HCT116 (cell line): ENCODE measurements around the gene TLE5. TPM values are rescaled to one million over a fixed set of nuclear protein-coding genes. Genes with fewer than 3 reads are reported as not detected.
A peak's percentile ranks its signal among the peaks of the same experiment; 100 is the strongest.
"Not testable (repeated sequence)": the region's sequence is repeated elsewhere in the genome, so short reads cannot be mapped to it uniquely, and the experiment has no call there.

Source experiments
- ATAC-seq: fragments of 200-7000 bp; cut with Tn5 transposase; 2 replicates; pipeline ENCODE4 v1.9.1; 2020; ENCODE audit warnings: mild to moderate bottlenecking, moderate library complexity
- BruUV-seq: library from RNA; stranded (reverse); fragments of 400-500 nt; replicated peaks from 2 replicates; lab custom pipeline; 2021; lab: Mats Ljungman, UMichigan
- CTCF ChIA-PET: fragments of 300-600 bp; sonication (Branson Sonifier 250); formaldehyde crosslinking; loops from one replicate; lab custom pipeline; 2021; ENCODE audit warnings: antibody characterized with exemption; lab: Charles Lee
- POLR2A ChIA-PET: fragments of 300-600, 350-600 bp; sonication (Branson Sonifier 250); formaldehyde crosslinking; loops from one replicate; lab custom pipeline; 2021; ENCODE audit warnings: antibody characterized with exemption; lab: Charles Lee
- RAD21 ChIA-PET, 2 experiments: fragments of 300-600 bp; sonication (Branson Sonifier 250); formaldehyde crosslinking; loops; one replicate each; lab custom pipeline; 2023; ENCODE audit warnings: low total read pairs in 2 of 2; ENCODE audit not compliant: uncharacterized antibody in 2 of 2, unreplicated experiment in 2 of 2, low non-redundant PET in 1 of 2; lab: Charles Lee
- DNase-seq: peaks from one replicate; pipeline ENCODE4 v3.0.0-alpha.2; 2010; ENCODE audit warnings: low read depth, low spot score
- H2AFZ ChIP-seq: fragments of 200-600 bp; shearing (Covaris generic), sonication (generic); 2 replicates; pipeline ENCODE4 v1.6.1; 2017; ENCODE audit warnings: low read depth, mixed run types, mixed read lengths, antibody characterized with exemption, low read length; ENCODE audit not compliant: poor library complexity, severe bottlenecking
- H3K27ac ChIP-seq: 2 replicates; pipeline ENCODE4 v1.5.1; 2012; ENCODE audit warnings: low read depth, low read length
- H3K27me3 ChIP-seq: fragments of 200-600 bp; sonication (generic); 2 replicates; pipeline ENCODE4 v1.6.1; 2016; ENCODE audit warnings: mixed run types, low read length, mixed read lengths; ENCODE audit not compliant: insufficient read depth
- H3K36me3 ChIP-seq, 2 experiments: fragments of 200-500 bp in 1 of 2; fragments of 200-600 bp in 1 of 2; sonication (Bioruptor generic) in 1 of 2; sonication (generic) in 1 of 2; 2 replicates each; pipeline versions ENCODE4 v1.5.1 to v1.6.1; 2014 to 2016; ENCODE audit warnings: low read length in 2 of 2, inconsistent platforms in 1 of 2, mixed read lengths in 1 of 2, mixed run types in 1 of 2; ENCODE audit not compliant: insufficient read depth in 2 of 2, control insufficient read depth in 1 of 2
- H3K4me1 ChIP-seq, 2 experiments: fragments of 200-600 bp in 1 of 2; sonication (generic) in 1 of 2; 2 replicates each; pipeline versions ENCODE4 v1.5.1 to v1.6.1; 2012 to 2017; ENCODE audit warnings: low read length in 2 of 2, inconsistent platforms in 1 of 2, mild to moderate bottlenecking in 1 of 2, mixed read lengths in 1 of 2, mixed run types in 1 of 2, moderate library complexity in 1 of 2; ENCODE audit not compliant: insufficient read depth in 2 of 2, control insufficient read depth in 1 of 2
- H3K4me2 ChIP-seq: fragments of 200-600 bp; sonication (generic); 2 replicates; pipeline ENCODE4 v1.6.1; 2017; ENCODE audit warnings: mixed run types, low read length, mixed read lengths
- H3K4me3 ChIP-seq, 2 experiments: fragments of 200-600 bp in 1 of 2; sonication (generic) in 1 of 2; replicated peaks in 1 of 2; 2 replicates each; pipeline ENCODE4 v1.5.1; 2011 to 2016; ENCODE audit warnings: low read length in 2 of 2, control low read depth in 1 of 2, low read depth in 1 of 2, mild to moderate bottlenecking in 1 of 2, mixed read lengths in 1 of 2, mixed run types in 1 of 2
- H3K79me2 ChIP-seq: fragments of 200-600 bp; sonication (generic); 2 replicates; pipeline ENCODE4 v1.6.1; 2017; ENCODE audit warnings: mild to moderate bottlenecking, mixed run types, low read length, moderate library complexity, mixed read lengths; ENCODE audit not compliant: insufficient read depth
- H3K9ac ChIP-seq: fragments of 200-600 bp; sonication (generic); 2 replicates; pipeline ENCODE4 v1.6.1; 2016; ENCODE audit warnings: low read length, mixed read lengths
- H3K9me2 ChIP-seq: fragments of 200-600 bp; sonication (generic), shearing (Covaris generic); 2 replicates; pipeline ENCODE4 v1.6.1; 2017; ENCODE audit warnings: mixed run types, mild to moderate bottlenecking, moderate library complexity; ENCODE audit not compliant: insufficient read depth
- H3K9me3 ChIP-seq, 2 experiments: fragments of 200-500 bp in 1 of 2; fragments of 200-600 bp in 1 of 2; sonication (Bioruptor generic) in 1 of 2; sonication (generic) in 1 of 2; 2 replicates each; pipeline ENCODE4 v1.6.1; 2014 to 2017; ENCODE audit warnings: low read length in 2 of 2, mixed read lengths in 2 of 2, inconsistent platforms in 1 of 2, low read depth in 1 of 2, mild to moderate bottlenecking in 1 of 2, mixed run types in 1 of 2, moderate library complexity in 1 of 2; ENCODE audit not compliant: control insufficient read depth in 1 of 2, insufficient read depth in 1 of 2
- H4K20me1 ChIP-seq: fragments of 200-600 bp; sonication (generic), shearing (Covaris generic); 2 replicates; pipeline ENCODE4 v1.6.1; 2017; ENCODE audit warnings: mixed run types, mild to moderate bottlenecking, moderate library complexity; ENCODE audit not compliant: insufficient read depth
- POLR2AphosphoS5 ChIP-seq: IDR thresholded peaks from 2 replicates; pipeline ENCODE4 v1.6.1; 2011; ENCODE audit warnings: mild to moderate bottlenecking, low read depth, low read length, moderate library complexity
- ZFX ChIP-seq: fragments of 450-650 bp; IDR thresholded peaks from 2 replicates; pipeline ENCODE4 v1.6.1; 2017
- intact Hi-C: fragments of 100-400 bp; cut with micrococcal nuclease; formaldehyde crosslinking; loops from 2 replicates; pipeline ENCODE4 v1.10.0; 2022
- total RNA-seq: library from RNA; stranded (reverse); gene quantifications from one replicate; pipeline ENCODE4 v1.2.1, GENCODE V29; 2021; ENCODE audit not compliant: unreplicated experiment

Gene TLE5
- total RNA-seq, 1 experiment from 2014 or later: 263 TPM

GRCh38 chr19:3094601-3095440, 32.5 kb upstream of the TLE5 start:
- DNase-seq: no peak
- BruUV-seq: no TSS peak
- POLR2A ChIA-PET: no interaction called here

GRCh38 chr19:3089299-3089855, 27.1 kb upstream of the TLE5 start:
- H3K79me2 ChIP-seq, RAD21 ChIA-PET, H3K9ac ChIP-seq, H2AFZ ChIP-seq, H3K36me3 ChIP-seq, H3K9me3 ChIP-seq, H3K9me2 ChIP-seq, ATAC-seq, DNase-seq, BruUV-seq, H3K4me3 ChIP-seq, H4K20me1 ChIP-seq, H3K4me2 ChIP-seq, H3K27me3 ChIP-seq, H3K4me1 ChIP-seq, POLR2A ChIA-PET, H3K27ac ChIP-seq, intact Hi-C loops: not testable (repeated sequence)
- CTCF ChIA-PET: interaction anchor here (1.8 kb wide), 1 partner anchor 14 kb away, joined by 5 read pairs; no protein-coding TSS in a partner anchor

More at GRCh38 chr19:3094601-3095440, 32.5 kb upstream of the TLE5 start:
- Histone ChIP-seq H3K9me3 (no peaks in the 10 kb centered on the region), H3K79me2 (peaks cover 54% of the 10 kb centered on the region), H4K20me1 (no peaks in the 10 kb centered on the region), H3K36me3 (no peaks in the 10 kb centered on the region), H3K4me1 (peaks cover 3 to 19% of the 10 kb centered on the region in 2 experiments; a peak in 3 of 4 replicates), H3K4me2 (peak overlapping the region; percentile 87), H3K27ac (peak overlapping the region; percentile 75; the same call in 1 of the 2 replicates), H3K27me3 (no peaks in the 10 kb centered on the region), H2AFZ (no peak overlapping the region), H3K9ac (peak overlapping the region; percentile 93), H3K4me3 (peak overlapping the region; percentile 92 to 94), H3K9me2 (no peaks in the 10 kb centered on the region)
- peak; percentile 25; the same call in 1 of the 2 replicates for TF ChIP-seq ZFX
- no peak for TF ChIP-seq POLR2AphosphoS5
- RAD21 ChIA-PET: no interaction called here
- CTCF ChIA-PET: interaction anchor here (1.1 kb wide), 1 partner anchor 35 kb away, joined by 3 read pairs; no protein-coding TSS in a partner anchor
- ATAC-seq: peak; percentile 2; the same call in 1 of the 2 replicates
- intact Hi-C loops: no loop called here
